Left lung (tissue), 10 donors: ENCODE results near the gene SFTPA1. TPM values are rescaled to one million over a fixed set of nuclear protein-coding genes. Genes with fewer than 3 reads are reported as not detected.
A peak's percentile ranks its signal among the peaks of the same experiment; 100 is the strongest.
"Not testable (repeated sequence)": the region's sequence is repeated elsewhere in the genome, so short reads cannot be mapped to it uniquely, and the experiment has no call there.

Source experiments
- ATAC-seq: fragments of 200-7000 bp; cut with Tn5 transposase; one replicate; pipeline ENCODE4 v1.9.1; 2020; ENCODE audit warnings: moderate library complexity
- DNase-seq, 4 donors: peaks; one replicate each; pipeline ENCODE4 v3.0.0-alpha.2; 2013 to 2020
- H3K27ac ChIP-seq, 2 donors: fragments of 200-600 bp; sonication (generic) in 1 of 2; one replicate each; pipeline versions ENCODE4 v1.5.0 to v1.8.0; 2020 to 2021
- H3K27me3 ChIP-seq, 2 donors: fragments of 200-600 bp; sonication (generic) in 1 of 2; one replicate each; pipeline versions ENCODE4 v1.5.0 to v1.8.0; 2020 to 2021
- H3K36me3 ChIP-seq, 2 donors: fragments of 200-600 bp; sonication (generic) in 1 of 2; one replicate each; pipeline versions ENCODE4 v1.5.0 to v1.8.0; 2020 to 2021
- H3K4me1 ChIP-seq, 2 donors: fragments of 200-600 bp; one replicate each; pipeline ENCODE4 v1.8.0; 2021
- H3K4me3 ChIP-seq, 2 donors: fragments of 200-600 bp; sonication (generic) in 1 of 2; one replicate each; pipeline versions ENCODE4 v1.5.0 to v1.8.0; 2020 to 2021; ENCODE audit warnings: mild to moderate bottlenecking in 1 of 2
- H3K9me3 ChIP-seq, 2 donors: fragments of 200-600 bp; sonication (generic) in 1 of 2; one replicate each; pipeline versions ENCODE4 v1.5.0 to v1.8.0; 2020 to 2021
- intact Hi-C, 2 donors: fragments of 100-400 bp; cut with DNase I; formaldehyde crosslinking; loops; one replicate each; pipeline versions ENCODE4 v1.11.2 to v1.14.2; 2022
- polyA plus RNA-seq, 6 donors: library from polyadenylated mRNA; unstranded; fragments of 120-200 nt; gene quantifications; one replicate each; pipeline ENCODE4 v1.2.1, GENCODE V29; 2013; ENCODE audit not compliant: insufficient read length in 6 of 6
- total RNA-seq, 2 donors: library from RNA; stranded (reverse); fragmentation: NEBNext Ultra II Directional; extraction: Animal tissue kit (Norgen Biotek cat#: 25700); gene quantifications; one replicate each; pipeline ENCODE4 v1.2.1, GENCODE V29; 2021
- TF ChIP-seq, protein P1 (sequence below), 2 donors: fragments of 200-600 bp; sonication (generic) in 1 of 2; IDR thresholded peaks; one replicate each; pipeline versions ENCODE4 v1.5.0 to v1.8.0; 2021; ENCODE audit warnings: antibody characterized with exemption in 2 of 2
- donor health status: DM: no; HTN: yes; CAD: no.
- donor health status: DM: no; HTN: no; CAD: no.

The SFTPA1 gene
- total and polyA plus RNA-seq, 8 donors, result 19.7 to 11,086 (median 97.6) TPM

DNA sequence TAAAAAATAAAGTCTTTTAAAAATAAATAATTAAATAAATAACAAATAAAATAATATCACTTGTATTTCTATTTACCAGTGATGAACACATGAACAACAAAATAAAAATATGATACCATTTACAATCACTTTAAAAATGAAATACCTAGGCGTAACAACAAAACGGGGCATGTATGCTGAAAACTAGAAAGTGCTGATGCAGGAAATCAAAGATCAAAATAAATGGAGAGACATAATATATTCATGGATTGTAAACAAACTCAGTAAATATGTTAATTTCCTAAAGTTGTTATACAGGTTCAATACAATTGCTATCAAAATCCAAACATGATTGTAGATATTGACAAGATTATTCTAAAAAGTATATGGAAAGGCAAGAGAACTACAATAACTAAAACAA is 31.4 kb upstream of the SFTPA1 start:
- intact Hi-C loops, result no loop called here
- no peaks in the 10 kb centered on the region for H3K4me1 ChIP-seq
- no peaks in the 10 kb centered on the region for H3K36me3 ChIP-seq
- H3K27ac ChIP-seq, result no peak overlapping the region
- DNase-seq (no peak), ATAC-seq (no peak)
- H3K4me3 ChIP-seq, result no peak overlapping the region
- H3K27me3 ChIP-seq, result no peaks in the 10 kb centered on the region
- peaks cover 0 to 3% of the 10 kb centered on the region in 2 donors for H3K9me3 ChIP-seq
- TF ChIP-seq, protein P1, sequence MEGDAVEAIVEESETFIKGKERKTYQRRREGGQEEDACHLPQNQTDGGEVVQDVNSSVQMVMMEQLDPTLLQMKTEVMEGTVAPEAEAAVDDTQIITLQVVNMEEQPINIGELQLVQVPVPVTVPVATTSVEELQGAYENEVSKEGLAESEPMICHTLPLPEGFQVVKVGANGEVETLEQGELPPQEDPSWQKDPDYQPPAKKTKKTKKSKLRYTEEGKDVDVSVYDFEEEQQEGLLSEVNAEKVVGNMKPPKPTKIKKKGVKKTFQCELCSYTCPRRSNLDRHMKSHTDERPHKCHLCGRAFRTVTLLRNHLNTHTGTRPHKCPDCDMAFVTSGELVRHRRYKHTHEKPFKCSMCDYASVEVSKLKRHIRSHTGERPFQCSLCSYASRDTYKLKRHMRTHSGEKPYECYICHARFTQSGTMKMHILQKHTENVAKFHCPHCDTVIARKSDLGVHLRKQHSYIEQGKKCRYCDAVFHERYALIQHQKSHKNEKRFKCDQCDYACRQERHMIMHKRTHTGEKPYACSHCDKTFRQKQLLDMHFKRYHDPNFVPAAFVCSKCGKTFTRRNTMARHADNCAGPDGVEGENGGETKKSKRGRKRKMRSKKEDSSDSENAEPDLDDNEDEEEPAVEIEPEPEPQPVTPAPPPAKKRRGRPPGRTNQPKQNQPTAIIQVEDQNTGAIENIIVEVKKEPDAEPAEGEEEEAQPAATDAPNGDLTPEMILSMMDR (IDR thresholded peaks at IDR 0.05), result no peak

DNA sequence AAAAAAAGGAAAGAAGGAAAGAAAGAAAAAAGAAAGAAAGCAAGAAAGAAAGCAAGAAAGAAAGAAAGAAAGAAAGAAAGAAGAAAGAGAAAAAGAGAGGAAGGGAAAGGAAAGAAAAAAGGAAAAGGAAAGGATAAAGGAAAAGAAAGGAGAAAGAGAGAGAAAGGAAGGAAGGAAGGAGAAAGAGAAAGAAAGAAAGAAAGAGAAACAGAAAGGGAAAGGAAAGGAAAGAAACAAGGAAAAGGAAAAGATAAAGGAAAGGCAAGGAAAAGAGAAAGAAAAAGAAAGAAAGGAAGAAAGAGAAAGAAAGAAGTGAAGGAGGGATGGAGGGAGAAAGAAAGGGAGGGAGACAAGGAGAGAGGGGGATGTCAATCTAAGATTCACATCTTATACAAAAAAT is 29.7 kb upstream of the SFTPA1 start:
- TF ChIP-seq, protein P1 (IDR thresholded peaks at IDR 0.05), result no peak
- Histone ChIP-seq H3K36me3 (no peaks in the 10 kb centered on the region), H3K9me3 (no peaks in the 10 kb centered on the region), H3K27ac (no peak overlapping the region), H3K4me3 (no peak overlapping the region), H3K4me1 (no peaks in the 10 kb centered on the region), H3K27me3 (no peaks in the 10 kb centered on the region)
- intact Hi-C loops, result no loop called here
- ATAC-seq (no peak), DNase-seq (no peak)

DNA sequence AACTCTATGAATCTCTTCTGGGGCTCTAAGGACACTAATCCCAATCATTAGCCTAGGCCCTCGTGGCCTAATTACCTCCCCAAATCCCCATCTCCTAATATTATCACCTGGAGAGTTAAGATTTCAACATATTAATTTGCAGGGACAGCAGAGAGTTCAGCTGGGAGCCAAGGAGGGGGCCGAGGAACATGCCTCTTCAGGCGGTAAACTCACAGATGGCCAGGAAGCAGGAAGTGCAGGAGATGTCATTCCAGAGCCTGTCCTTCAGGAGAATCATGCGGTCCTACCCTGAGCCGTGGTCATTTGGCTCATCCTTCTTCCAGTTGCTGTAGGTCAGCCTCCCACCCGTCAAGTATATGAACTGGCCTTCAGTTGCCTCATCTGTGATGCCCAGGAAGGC is 28.6 kb upstream of the SFTPA1 start:
- intact Hi-C loops, result no loop called here
- DNase-seq, result no peak
- Histone ChIP-seq H3K27me3 (no peaks in the 10 kb centered on the region), H3K27ac (no peak overlapping the region), H3K4me1 (no peaks in the 10 kb centered on the region), H3K36me3 (no peaks in the 10 kb centered on the region), H3K4me3 (no peak overlapping the region), H3K9me3 (no peaks in the 10 kb centered on the region)
- ATAC-seq, result no peak
- TF ChIP-seq, protein P1 (IDR thresholded peaks at IDR 0.05), result no peak

DNA sequence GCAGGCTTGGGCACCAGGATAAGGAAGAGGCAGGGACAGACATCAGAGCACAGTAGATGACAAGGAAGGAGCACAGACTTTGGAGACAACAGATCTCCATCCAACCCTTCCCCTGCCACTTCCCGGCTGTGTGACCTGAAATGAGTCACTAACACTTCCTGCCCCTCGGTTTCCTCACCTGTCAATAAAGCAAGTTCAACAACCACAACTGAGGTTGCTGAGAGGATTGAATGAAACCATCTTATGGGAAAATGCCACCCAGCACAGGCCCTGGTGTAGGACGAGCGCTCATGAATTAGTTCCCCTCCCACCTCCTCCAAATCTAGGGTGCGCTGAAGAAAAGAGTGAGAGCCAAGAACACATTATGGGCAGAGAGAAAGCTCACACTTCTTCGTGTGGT is 27.8 kb upstream of the SFTPA1 start:
- ATAC-seq, H3K4me1 ChIP-seq, intact Hi-C loops, H3K4me3 ChIP-seq, H3K36me3 ChIP-seq, H3K27ac ChIP-seq, DNase-seq, H3K9me3 ChIP-seq, H3K27me3 ChIP-seq: not testable (repeated sequence)

DNA sequence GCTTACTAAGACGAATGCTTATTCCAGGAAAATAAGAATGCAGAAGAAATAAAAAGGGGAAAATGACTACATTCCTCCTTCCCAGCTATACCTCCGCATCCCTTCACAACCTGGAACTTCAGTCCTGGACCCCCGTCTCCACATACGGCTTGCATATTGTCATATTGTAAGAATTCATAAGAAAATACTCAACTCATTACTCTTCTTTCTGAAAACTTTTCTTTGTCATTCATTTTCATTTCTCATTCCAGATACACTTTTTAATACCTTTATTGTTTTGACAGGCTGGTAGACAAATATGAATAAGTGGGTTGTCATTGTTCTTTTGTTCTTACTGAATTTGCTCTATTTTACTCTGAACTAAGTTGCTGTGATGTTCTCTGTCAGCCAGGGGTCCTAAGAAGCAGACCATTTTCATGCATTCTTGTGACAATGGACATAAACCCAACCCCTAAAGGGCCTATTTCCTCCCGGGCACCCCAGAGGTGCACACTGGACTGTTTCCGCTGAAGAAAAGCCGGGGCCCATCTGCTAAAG is 27.2 kb upstream of the SFTPA1 start:
- DNase-seq (no peak), ATAC-seq (no peak)
- no peak overlapping the region for H3K27ac ChIP-seq
- H3K27me3 ChIP-seq, result no peaks in the 10 kb centered on the region
- TF ChIP-seq, protein P1 (IDR thresholded peaks at IDR 0.05), result no peak
- no peaks in the 10 kb centered on the region for H3K9me3 ChIP-seq
- no peaks in the 10 kb centered on the region for H3K36me3 ChIP-seq
- H3K4me3 ChIP-seq, result no peak overlapping the region
- no peaks in the 10 kb centered on the region for H3K4me1 ChIP-seq
- intact Hi-C loops, result no loop called here

DNA sequence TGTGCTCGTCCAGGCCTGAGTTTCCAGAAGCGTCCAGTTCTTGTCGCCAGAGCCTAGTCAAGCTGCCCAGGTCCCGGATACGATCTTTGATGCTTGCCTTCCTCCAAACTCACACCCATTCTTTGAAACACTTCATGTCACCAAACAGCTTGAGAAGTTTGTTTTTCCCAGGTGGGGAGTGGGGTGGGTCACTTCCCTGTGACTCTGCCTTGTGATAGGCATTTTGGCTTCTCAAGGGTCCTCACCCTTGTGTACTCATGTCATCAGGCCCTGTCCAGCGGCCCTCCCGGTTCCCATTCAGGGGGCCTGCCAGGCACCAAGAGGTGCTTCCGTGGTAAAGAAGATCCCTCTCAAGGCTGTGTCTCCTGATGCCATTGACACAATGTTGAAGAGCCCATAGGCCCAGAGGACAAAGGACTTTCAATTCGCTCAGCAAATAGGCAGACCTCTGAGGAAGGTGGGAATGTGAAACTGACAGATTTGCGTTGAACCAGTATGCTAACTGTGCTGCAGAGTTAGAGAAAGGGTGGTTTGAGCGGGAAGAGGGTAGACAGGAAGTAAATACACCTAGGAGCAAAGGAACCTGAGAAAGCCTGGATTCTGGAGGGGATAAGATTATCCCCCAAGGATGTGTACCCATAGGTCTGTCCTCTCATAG is 24.7 kb upstream of the SFTPA1 start:
- peak; percentile 84 for ATAC-seq
- peak overlapping the region in 1 of 2 donors; percentile 9 for H3K27ac ChIP-seq
- intact Hi-C loops, result no loop called here

More for the DNA sequence above, 24.7 kb upstream of the SFTPA1 start:
- no peak overlapping the region for H3K4me3 ChIP-seq
- TF ChIP-seq, protein P1 (IDR thresholded peaks at IDR 0.05), result no peak
- no peaks in the 10 kb centered on the region for H3K36me3 ChIP-seq
- H3K4me1 ChIP-seq, result no peaks in the 10 kb centered on the region
- H3K9me3 ChIP-seq, result no peaks in the 10 kb centered on the region
- DNase-seq, result peak in 3 of 4 donors; percentile 13 to 78 (median 72)
- H3K27me3 ChIP-seq, result no peaks in the 10 kb centered on the region
